GM12875 (cell line): ENCODE results near the gene EIF2B2.

Experiments
- H3K4me3 ChIP-seq: one replicate; pipeline ENCODE4 v1.5.1; 2011; ENCODE audit warnings: low read depth, low read length, control low read depth
- TF ChIP-seq, protein P1 (sequence below): IDR thresholded peaks from 2 replicates; pipeline ENCODE4 v1.5.1; 2011; ENCODE audit warnings: low read depth, mild to moderate bottlenecking, control low read depth, inconsistent platforms, low read length, moderate library complexity, borderline replicate concordance; ENCODE audit not compliant: insufficient read depth

The EIF2B2 gene

DNA sequence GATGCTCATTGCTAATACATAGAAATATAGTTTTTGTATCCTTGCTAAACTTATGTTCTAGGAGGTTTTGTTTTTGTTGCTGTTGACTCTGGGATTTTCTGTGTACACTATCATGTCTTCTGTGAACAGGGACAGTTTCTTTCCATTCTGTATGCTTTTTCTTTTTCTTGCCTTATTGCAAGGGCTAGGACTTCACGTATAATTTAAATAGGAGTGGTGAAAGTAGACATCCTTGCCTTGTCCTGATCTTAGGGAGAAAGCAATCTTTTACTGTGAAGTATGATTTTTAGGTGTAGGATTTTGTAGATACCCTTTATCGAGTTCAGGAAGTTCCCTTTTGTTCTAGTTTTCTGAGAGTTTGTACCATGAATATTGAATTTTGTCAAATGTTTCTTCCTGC, 1.5 kb upstream of the EIF2B2 start:
- no peak overlapping the region for H3K4me3 ChIP-seq
- TF ChIP-seq, protein P1, sequence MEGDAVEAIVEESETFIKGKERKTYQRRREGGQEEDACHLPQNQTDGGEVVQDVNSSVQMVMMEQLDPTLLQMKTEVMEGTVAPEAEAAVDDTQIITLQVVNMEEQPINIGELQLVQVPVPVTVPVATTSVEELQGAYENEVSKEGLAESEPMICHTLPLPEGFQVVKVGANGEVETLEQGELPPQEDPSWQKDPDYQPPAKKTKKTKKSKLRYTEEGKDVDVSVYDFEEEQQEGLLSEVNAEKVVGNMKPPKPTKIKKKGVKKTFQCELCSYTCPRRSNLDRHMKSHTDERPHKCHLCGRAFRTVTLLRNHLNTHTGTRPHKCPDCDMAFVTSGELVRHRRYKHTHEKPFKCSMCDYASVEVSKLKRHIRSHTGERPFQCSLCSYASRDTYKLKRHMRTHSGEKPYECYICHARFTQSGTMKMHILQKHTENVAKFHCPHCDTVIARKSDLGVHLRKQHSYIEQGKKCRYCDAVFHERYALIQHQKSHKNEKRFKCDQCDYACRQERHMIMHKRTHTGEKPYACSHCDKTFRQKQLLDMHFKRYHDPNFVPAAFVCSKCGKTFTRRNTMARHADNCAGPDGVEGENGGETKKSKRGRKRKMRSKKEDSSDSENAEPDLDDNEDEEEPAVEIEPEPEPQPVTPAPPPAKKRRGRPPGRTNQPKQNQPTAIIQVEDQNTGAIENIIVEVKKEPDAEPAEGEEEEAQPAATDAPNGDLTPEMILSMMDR = no peak

DNA sequence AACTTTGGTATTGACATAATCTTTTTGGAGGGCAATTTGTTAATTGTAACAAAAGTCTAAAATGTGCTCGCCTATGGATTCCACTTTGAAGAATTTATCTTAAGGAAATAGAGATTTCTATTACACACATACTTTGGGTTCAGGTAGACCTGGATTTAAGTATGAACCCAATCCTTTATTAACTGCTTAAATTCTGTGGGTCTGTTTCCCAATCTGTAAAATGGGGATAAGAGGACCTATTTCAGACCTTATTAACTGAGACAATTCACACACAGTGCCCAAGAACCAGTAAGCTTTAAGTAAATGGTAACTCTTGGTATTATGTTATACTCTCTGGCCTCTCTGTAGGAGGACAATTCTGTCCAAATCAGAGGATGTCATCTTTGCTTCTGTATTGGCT, 822 bp upstream of the EIF2B2 start:
- TF ChIP-seq, protein P1 = no peak

DNA sequence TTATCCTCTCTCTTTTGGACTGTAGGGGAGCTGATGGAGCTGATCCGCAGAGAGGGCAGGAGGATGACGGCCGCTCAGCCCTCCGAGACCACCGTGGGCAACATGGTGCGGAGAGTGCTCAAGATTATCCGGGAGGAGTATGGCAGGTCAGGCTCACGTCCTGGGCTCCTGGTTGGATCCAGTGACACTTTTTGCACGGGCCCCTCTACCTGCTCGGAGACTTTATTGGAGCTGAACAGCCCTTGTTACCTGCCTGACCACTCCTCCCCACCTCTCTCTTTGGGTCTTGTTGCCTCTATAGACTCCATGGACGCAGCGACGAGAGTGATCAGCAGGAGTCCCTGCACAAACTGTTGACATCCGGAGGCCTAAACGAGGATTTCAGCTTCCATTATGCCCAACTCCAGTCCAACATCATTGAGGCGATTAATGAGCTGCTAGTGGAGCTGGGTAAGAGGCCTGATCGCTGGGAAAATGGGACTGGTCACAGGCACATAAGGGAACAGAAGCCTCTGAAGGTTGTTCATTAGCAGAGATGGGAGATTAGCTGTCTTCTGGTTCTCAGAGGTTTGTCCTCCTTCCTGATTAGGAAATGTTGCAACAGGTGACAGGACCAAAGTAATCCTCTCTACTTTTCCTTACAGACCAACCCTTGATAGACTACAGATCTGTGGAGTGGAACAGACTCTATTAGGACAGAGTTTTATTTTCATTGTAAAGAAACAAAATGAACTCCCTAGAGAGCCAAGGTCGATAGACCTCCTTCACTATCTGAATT, 718 bp downstream of the EIF2B2 start:
- H3K4me3 ChIP-seq = peak overlapping the region; percentile 89
- TF ChIP-seq, protein P1 = no peak

More for the DNA sequence above, 822 bp upstream of the EIF2B2 start:
- no peak overlapping the region for H3K4me3 ChIP-seq

- no peak overlapping the region for H3K4me3 ChIP-seq
- TF ChIP-seq, protein P1 = no peak
Measured at GRCh38 chr14:75005357-75005756, 2.6 kb downstream of the EIF2B2 start.

GRCh38 chr14:75009176-75009575, 6.5 kb downstream of the EIF2B2 start:
- H3K4me3 ChIP-seq = no peak overlapping the region
- TF ChIP-seq, protein P1 = no peak

- TF ChIP-seq, protein P1 = no peak
- H3K4me3 ChIP-seq = no peak overlapping the region
Measured at GRCh38 chr14:75010472-75011093, 7.9 kb downstream of the EIF2B2 start.
